DOHH2 (cell line): ENCODE results near the gene ABCB11.

ENCODE experiments used
- H3F3A ChIP-seq: fragments of 200-600 bp; sonication (generic), shearing (Covaris generic); 2 replicates; pipeline ENCODE4 v1.6.0; 2016; ENCODE audit warnings: antibody characterized with exemption, mild to moderate bottlenecking; ENCODE audit not compliant: control insufficient read depth, insufficient read depth
- H3K27ac ChIP-seq: fragments of 200-600 bp; sonication (generic); 2 replicates; pipeline ENCODE4 v1.5.1; 2014; ENCODE audit warnings: low read depth, mild to moderate bottlenecking, low read length, moderate library complexity
- H3K27me3 ChIP-seq: fragments of 200-600 bp; sonication (generic); 2 replicates; pipeline ENCODE4 v1.6.1; 2014; ENCODE audit warnings: mild to moderate bottlenecking, low read length, mixed read lengths; ENCODE audit not compliant: control insufficient read depth
- H3K36me3 ChIP-seq: fragments of 200-600 bp; sonication (generic); 2 replicates; pipeline ENCODE4 v1.6.1; 2014; ENCODE audit warnings: mild to moderate bottlenecking, low read length, moderate library complexity, mixed read lengths; ENCODE audit not compliant: control insufficient read depth
- H3K4me1 ChIP-seq: fragments of 200-600 bp; sonication (generic); 2 replicates; pipeline ENCODE4 v1.6.1; 2014; ENCODE audit warnings: mild to moderate bottlenecking, low read length, mixed read lengths; ENCODE audit not compliant: control insufficient read depth
- H3K4me2 ChIP-seq: fragments of 200-600 bp; sonication (generic); 2 replicates; pipeline ENCODE4 v1.6.0; 2014; ENCODE audit warnings: mild to moderate bottlenecking, low read length, moderate library complexity
- H3K4me3 ChIP-seq: fragments of 200-600 bp; sonication (generic); 2 replicates; pipeline ENCODE4 v1.5.1; 2014; ENCODE audit warnings: mild to moderate bottlenecking, low read length, mixed read lengths
- H3K79me2 ChIP-seq: fragments of 200-600 bp; sonication (generic); 2 replicates; pipeline ENCODE4 v1.6.1; 2014; ENCODE audit warnings: mild to moderate bottlenecking, low read length, mixed read lengths; ENCODE audit not compliant: control insufficient read depth
- H3K9me2 ChIP-seq: fragments of 200-600 bp; sonication (generic); replicated peaks from 2 replicates; pipeline ENCODE4 v1.6.1; 2014; ENCODE audit warnings: mild to moderate bottlenecking, low read length, mixed read lengths; ENCODE audit not compliant: control insufficient read depth
- H3K9me3 ChIP-seq: fragments of 200-600 bp; sonication (generic); 2 replicates; pipeline ENCODE4 v1.6.1; 2014; ENCODE audit warnings: antibody characterized with exemption, low read length, mixed read lengths; ENCODE audit not compliant: control insufficient read depth, insufficient read depth
- H4K20me1 ChIP-seq: fragments of 200-600 bp; sonication (generic); 2 replicates; pipeline ENCODE4 v1.6.0; 2014; ENCODE audit warnings: low read depth, mild to moderate bottlenecking, antibody characterized with exemption, low read length, moderate library complexity; ENCODE audit not compliant: control insufficient read depth, insufficient read depth
- CTCF ChIP-seq: fragments of 200-600 bp; sonication (generic); IDR thresholded peaks from one replicate; pipeline ENCODE4 v1.5.1; 2014; ENCODE audit warnings: antibody characterized with exemption, mild to moderate bottlenecking, low read depth, low read length; ENCODE audit not compliant: poor library complexity, severe bottlenecking
- EZH2phosphoT487 ChIP-seq: fragments of 200-600 bp; sonication (generic); IDR thresholded peaks from 2 replicates; pipeline ENCODE4 v1.6.1; 2017; ENCODE audit warnings: borderline replicate concordance, mild to moderate bottlenecking, antibody characterized with exemption, low read length, moderate library complexity, mixed read lengths

ABCB11 gene

GRCh38 chr2:168929031-168929430 lies 102.1 kb downstream of the ABCB11 start:
- H3K79me2 ChIP-seq = no peaks in the 10 kb centered on the region
- H3K27me3 ChIP-seq = no peaks in the 10 kb centered on the region
- no peaks in the 10 kb centered on the region for H4K20me1 ChIP-seq
- TF ChIP-seq EZH2phosphoT487 (no peak), CTCF (no peak)
- H3K27ac ChIP-seq = 0 out of 2 replicates have a peak overlapping the region, but pooled peaks have one; percentile 31
- H3F3A ChIP-seq = peaks cover 3% of the 10 kb centered on the region; the same call in 1 of the 2 replicates
- H3K4me3 ChIP-seq = peak overlapping the region; percentile 41; the same call in 1 of the 2 replicates
- H3K9me3 ChIP-seq = no peaks in the 10 kb centered on the region
- H3K4me1 ChIP-seq = peaks cover 20% of the 10 kb centered on the region
- no peaks in the 10 kb centered on the region for H3K36me3 ChIP-seq
- no peaks in the 10 kb centered on the region for H3K9me2 ChIP-seq
- H3K4me2 ChIP-seq = peak overlapping the region; percentile 59

GRCh38 chr2:168928113-168928831 lies 102.9 kb downstream of the ABCB11 start:
- Histone ChIP-seq H3K9me2 (no peaks in the 10 kb centered on the region), H3K4me2 (no peak overlapping the region), H3F3A (peaks cover 3% of the 10 kb centered on the region; the same call in 1 of the 2 replicates), H3K27me3 (no peaks in the 10 kb centered on the region), H3K4me1 (peaks cover 20% of the 10 kb centered on the region), H3K27ac (no peak overlapping the region), H3K4me3 (no peak overlapping the region), H3K9me3 (no peaks in the 10 kb centered on the region), H4K20me1 (no peaks in the 10 kb centered on the region), H3K79me2 (no peaks in the 10 kb centered on the region), H3K36me3 (no peaks in the 10 kb centered on the region)
- TF ChIP-seq EZH2phosphoT487 (no peak), CTCF (no peak)

GRCh38 chr2:168926621-168927386 lies 104.3 kb downstream of the ABCB11 start:
- Histone ChIP-seq H3K27ac (no peak overlapping the region), H3K36me3 (no peaks in the 10 kb centered on the region), H3K9me3 (no peaks in the 10 kb centered on the region), H3K4me3 (no peak overlapping the region), H3K27me3 (no peaks in the 10 kb centered on the region), H3K4me2 (no peak overlapping the region), H3K9me2 (no peaks in the 10 kb centered on the region), H4K20me1 (no peaks in the 10 kb centered on the region), H3K79me2 (no peaks in the 10 kb centered on the region), H3F3A (peaks cover 3% of the 10 kb centered on the region; the same call in 1 of the 2 replicates), H3K4me1 (peaks cover 20% of the 10 kb centered on the region)
- no peak for TF ChIP-seq CTCF
- no peak for TF ChIP-seq EZH2phosphoT487
